Activated T-helper 1 cell treated with Interleukin-2 at 50 U/mL for 16 hours (primary cell): ENCODE measurements around the gene LIPA.
"Not testable (repeated sequence)": the region's sequence is repeated elsewhere in the genome, so short reads cannot be mapped to it uniquely, and the experiment has no call there.

ENCODE experiments used
- DNase-seq: peaks from one replicate; pipeline ENCODE4 v3.0.0-alpha.2; 2020; ENCODE audit warnings: low read depth

LIPA gene

DNA sequence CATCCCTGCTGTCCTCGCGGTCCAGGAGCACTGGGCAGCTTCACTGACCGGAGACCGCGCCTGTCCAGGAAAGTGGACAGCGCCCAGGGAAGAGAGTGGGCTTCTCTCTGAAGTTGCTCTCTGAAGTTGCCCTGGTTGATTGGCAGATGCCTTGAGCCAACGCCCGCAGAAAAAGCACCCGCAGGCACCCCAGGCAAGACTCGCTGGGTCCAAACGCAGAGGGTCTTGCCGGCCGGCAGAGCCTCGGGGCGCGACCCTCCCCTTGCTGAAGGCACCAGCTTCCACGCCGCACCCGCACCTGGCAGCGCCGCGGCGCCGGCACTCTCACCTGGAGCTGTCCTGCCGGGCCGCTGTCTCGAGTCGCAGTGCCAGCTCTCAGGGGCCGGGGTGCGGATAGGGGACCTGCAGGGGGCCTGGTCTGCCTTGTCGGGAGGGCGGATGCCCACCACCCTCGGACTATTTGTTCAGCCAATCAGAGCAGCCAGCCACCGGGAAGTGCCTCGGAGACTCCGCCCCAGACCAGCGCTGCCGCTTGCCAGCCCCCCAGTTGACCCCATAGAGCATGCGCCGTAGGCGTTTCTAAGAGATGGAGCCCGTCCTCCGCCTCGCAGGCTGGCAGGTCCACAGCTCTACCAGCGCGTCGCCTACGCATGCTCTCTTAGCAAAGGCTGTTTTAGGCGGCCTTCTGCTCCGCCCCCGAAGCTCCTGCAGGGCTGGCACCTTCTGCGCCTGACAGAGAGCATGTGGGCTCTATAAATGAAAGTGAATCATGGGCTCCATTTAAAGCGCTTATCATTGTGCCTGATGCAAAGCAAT is at the start of gene LIPA:
Gene LIPA, minus strand, starts transcription at position 367 of the 816 bp plus-strand sequence. CDS start 4,127 bp downstream, outside the sequence.
- DNase-seq = peak; percentile 91

DNA sequence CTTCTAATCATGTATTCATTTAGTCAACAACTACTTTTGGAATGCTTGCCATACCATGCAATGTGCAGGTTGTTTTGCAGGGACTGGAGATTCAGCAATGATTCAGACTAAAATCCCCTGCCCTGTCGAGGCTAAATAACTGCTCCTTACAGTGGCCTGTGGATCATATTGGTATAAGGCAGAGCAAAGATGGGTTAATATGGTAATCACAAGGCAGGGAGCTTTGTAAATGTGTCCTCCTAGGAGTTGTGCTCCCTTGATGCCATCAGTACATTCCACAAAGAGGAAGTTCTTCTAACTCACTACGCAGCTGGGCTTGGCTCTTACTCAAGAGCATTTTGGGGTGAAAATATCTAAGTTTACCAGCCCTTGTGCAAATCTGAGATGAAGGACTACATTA is 49.7 kb upstream of the LIPA start:
- DNase-seq = no peak

DNA sequence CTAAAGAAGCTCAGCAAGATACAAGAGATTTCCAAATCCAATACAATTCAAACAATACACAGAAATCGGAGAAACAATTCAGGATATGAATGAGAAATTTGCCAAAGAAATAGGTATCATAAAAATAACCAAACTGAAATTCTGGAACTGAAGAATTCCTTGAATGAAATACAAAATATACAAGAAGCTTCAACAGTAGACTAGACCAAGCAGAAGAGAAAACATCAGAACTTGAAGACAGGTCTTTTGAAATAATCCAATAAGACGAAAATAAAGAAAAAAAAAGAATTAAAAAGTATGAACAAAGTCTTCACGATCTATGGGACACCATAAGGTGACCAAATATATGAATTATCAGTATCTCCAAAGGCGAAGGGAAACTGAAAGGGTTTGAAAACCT is 47.5 kb upstream of the LIPA start:
- no peak for DNase-seq

DNA sequence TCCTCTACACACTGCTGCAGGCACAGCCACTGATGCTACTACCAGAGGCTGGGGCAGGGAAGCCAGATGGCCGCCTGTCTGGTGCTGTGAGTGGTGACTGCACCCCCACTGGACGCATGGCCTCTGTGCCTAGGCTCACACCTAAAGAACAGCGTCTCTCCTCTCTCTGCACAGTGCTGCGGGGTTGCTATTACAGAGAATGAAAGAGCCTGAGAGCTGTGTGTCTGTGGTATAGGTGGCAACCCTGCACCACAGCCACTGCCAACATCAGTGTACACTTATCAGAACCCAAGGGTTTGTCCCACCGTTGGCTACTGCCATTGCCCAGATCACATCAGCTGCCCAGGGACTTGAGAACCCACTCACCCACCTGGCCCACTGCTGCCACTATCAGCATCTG is 46.2 kb upstream of the LIPA start:
- DNase-seq = no peak

DNA sequence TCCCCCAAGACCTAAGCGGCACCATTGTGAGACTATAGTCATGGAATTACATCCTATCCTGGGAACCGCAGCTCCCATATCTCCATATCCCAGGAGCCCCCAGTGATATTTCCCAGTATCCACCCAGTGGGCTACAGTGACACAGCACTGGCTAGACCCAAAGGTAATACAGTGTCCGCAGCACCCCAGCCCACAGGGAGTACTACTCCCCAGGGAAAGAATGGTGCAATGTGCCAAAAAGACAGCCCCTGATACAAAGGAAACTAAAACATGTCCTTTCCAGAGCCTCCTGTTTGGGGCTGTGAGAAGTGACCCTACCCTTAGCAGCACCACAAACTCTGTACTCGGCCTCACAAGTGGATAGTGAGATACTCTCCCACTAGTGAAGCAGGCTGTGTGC is 45.8 kb upstream of the LIPA start:
- DNase-seq = no peak

DNA sequence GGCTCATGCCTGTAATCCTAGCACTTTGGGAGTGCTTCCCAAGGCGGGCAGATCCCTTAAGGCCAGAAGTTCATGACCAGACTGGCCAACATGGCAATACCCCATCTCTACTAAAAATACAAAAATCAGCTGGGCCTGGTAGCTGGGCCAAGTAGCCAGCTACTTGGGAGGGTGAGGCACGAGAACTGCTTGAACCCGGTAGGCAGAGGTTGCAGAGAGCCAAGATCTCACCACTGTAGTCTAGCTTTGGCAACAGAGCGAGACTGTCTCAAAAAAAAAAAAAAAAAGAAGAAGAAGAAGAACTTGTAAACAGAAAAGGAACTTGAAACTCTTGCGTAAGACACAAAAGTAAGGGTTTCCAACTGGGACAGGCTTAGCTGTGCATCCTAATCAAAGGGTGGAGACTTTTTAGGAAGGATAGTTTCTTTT is 44.7 kb upstream of the LIPA start:
- no peak for DNase-seq

DNA sequence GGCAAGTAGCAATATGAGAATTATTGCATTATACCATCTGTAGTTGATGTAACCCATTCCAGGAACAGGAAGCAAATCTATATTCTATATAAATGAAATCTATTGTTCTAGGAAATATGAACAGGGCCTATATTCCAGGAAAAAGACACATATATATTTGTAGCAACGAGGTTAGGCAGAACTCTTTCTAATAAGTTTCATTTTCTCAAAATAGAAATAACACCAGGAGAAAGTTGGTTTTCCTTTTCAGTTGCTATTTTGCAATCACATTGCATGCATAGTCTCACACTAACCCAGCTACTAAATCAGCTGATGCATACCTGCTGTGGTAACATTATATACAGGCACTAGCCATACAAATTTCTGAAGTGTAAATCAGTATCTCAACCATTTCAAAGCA is 44.0 kb upstream of the LIPA start:
- no peak for DNase-seq

DNA sequence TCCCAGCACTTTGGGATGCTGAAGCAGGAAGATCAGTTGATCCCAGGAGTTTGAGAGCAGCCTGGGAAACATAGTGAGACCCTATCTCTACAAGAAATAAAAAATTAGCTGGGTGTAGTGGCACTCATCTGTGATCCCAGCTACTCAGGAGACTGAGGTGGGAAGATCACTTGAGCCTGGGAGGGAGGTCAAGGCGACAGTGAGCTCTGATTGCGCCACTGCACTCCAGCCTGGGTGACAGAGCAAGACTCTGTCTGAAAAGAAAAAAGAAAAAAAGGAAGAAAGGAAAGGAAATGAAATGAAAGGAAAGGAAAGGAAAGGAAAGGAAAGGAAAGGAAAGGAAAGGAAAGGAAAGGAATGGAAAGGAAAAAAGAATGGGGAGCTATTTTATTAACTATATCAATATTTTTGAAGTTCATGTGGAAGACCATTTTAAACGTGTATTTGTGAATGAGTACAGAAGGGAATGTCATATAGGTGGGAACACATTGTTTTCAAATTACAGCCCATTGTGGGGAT is 43.2 kb upstream of the LIPA start:
- no peak for DNase-seq

DNA sequence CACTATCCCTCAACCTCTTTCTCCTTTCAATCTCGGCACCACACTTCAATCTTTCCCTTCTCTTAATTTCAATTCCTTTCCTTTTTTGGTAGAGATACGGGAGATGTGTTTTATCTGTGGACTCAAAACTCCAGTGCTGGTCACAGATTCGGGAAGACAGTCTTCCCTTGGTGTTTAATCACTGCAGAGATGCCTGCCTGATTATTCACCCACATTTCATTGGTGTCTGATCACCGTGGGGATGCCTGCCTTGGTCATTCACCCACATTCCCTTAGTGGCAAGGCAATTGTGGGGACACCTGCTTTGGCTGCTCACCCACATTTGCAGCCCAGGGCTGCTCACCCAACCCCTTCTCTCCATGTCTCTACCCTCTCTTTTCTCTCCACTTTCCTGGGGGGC is 33.7 kb upstream of the LIPA start:
- DNase-seq = not testable (repeated sequence)

DNA sequence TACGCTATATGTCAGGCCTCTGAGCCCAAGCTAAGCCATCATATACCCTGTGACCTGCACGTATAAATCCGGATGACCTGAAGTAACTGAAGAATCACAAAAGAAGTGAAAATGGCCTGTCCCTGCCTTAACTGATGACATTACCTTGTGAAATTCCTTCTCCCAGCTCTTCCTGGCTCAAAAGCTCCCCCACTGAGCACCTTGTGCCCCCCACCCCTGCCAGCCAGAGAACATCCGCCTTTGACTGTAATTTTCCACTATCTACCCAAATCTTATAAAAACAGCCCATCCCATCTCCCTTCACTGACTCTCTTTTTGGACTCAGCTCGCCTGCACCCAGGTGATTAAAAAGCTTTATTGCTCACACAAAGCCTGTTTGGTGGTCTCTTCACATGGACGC is 33.1 kb upstream of the LIPA start:
- not testable (repeated sequence) for DNase-seq

DNA sequence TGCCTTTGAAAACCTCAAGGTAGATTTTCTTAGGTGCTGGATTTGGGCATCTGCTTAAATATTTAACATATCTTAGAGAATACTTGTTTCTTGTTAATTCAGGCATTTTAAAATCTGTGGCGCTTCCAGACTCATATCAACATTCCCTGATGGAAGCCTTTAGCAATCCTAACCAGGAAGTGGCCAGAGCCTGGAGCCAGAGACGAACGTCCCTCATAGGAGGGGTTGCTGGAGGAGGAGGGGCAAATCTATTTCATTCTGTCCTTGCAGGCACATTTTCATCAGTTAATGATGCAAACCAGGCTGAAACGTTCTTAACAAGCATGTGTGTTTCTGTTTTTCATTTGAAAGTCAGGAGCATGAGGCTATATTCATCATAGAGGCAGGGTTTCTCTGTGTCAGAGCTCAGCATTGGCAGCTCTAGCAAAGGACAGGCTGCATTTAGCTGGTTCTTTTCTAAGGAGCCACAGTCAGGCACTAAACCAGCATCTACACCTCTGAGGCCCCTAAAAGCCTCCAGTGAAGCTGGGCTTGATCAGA is 32.4 kb upstream of the LIPA start:
- DNase-seq = no peak

DNA sequence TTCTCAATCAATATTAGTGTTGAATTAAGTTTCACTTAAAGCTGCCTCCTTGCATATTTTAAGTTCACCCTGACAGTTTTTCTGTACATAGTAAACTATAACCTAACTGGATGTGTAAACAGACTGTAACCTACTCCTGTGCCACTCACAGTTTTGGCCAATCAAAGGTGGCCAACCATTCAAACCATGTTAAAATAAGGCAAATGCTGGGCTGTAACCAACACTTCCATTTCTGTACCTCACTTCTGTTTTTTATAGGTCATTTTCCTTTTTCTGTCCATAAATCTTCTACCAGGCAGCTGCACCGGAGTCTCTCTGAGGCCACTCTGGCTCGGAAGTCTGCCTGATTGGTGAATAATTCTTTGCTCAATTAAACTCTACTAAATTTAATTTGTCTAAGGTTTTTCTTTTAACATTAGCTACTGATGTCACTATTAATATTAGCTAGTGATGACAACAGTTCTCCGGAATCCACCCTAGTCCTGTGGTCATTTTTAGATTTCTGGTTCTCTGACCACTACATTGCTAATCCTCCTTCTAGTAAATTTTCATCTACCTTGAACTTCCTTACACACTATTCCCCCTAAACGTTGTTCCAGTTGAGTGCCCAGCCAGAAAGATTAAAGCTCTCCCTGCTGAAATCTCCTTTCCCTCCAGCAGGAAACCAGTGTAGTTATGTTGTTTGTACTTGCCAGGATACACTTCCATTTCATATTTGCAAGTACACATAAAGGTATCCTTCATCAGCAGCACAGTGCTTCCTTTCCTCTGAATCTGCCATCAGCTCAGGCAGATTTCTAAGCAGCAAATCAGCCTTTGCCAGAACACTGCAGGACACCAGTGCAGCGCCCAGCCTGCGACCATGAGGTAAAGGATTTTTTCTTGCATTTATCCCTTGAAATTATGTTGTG is 31.7 kb upstream of the LIPA start:
- no peak for DNase-seq

DNA sequence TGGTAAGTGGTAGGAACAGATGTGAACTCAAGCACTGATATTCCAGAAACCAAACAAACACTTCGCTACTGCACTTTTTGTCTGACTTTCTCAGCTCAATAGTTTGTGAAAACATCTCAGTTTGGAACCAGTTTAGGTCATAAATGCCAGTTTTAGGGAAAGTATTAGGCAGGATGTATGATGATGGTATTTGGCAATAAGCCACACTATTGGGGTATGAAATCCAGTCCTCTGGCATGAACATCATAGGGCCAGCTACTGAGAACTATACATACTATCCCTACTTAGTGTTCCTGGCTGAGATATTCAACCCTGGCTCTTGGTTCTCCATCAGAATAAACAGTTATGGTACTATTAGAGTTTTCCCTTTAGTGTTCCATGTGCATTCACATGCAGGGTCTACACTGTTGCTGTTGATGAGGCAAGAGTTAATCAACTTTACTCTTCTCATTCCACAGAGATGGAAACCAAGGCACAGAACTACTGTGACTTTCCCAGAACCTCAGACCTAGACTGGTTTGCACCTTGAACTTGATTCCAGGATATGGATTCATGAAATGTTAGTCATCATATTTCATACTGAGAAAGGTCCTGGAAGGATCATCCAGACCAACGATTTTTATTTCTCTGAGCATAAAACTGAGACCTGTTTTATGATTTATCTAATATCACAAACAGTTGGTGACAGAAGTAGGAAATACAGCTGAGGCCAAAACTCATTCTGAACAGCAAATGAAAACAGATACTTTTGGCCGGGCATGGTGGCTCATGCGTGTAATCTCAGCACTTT is 30.2 kb upstream of the LIPA start:
- DNase-seq = no peak

DNA sequence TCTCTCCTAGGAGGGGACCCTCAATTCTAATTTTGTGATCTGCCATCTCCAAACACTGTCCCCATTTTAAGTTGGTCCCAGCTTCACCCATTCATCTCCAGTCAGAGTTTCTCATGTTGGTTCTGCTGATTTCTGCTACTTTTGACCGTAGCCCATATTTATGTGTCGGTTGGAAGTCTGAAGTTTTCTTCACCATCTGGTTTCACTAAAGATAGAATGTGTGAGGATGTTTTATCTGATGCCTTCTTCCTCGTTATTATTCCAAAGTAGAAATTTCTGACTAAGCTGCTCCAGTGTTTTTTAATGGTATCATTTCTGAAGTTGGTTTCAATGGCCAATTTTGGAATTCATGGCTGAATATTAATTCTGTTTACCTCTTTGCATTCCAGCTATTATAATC is 28.9 kb upstream of the LIPA start:
- no peak for DNase-seq

DNA sequence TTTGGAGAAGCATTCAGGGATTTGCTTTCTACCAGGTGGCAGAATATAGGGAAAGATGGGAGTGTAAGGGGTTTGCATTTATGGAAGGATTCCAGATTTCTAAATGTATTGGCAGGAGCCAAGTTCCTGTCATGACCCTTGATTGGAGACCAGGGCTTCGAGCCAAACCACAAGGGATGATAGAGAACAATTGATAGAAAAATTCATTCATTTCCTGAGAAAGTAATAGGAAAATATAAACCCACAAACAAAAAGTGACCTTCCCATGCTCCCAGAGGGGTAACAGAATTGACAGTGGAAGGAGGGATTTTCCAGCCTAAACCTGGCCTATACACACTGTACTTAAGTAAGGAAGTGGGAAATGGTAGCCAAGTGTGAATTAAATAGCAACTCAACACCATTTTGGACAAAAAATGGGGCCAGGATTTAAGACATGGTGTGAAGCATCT is 27.9 kb upstream of the LIPA start:
- DNase-seq = no peak

DNA sequence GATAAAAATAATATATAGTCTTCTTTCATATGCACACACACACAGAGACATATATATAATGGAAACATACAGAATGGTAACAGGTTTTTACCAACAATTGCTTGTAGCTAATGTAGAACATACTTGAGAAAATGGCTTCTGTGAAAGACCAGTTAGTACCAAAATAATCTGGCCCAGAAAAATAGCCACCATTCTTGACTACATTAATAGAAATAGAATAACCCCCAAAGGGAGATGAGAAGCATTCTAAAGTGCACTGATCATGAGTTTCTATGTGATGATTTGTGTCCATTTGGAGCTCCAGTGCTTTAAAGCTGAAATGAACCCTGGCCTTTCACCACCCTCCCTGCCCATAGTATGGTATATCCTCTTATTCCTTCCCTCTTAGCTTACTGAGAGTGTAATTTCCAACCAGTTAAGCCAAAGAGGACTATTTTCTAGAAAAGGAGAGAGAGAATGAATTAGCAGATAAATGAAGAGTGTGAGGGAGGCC is 27.4 kb upstream of the LIPA start:
- DNase-seq = no peak

DNA sequence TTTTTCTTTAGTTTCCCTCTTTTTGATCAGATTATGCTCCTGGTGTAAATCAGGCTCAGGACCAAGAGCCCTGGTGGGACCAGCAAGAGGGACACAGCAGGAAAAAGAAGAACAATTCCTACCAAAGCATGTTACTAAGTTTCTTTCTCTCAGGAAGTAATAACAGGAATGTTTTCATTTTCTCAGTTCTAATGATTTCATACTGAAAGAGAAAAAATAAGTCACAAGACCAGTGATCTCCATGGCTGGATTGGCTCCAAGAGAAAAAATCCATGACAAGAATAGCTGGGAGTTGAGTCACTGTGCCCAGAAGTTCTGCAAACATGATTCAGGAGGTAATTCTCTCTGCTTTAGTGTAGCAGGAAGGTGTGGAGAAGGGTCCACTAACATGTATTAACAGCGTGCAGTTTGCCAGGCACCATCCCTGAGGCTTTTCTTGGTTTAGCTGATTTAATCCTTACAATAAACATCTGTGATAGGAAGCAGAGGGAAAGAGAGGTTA is 26.5 kb upstream of the LIPA start:
- DNase-seq = no peak

DNA sequence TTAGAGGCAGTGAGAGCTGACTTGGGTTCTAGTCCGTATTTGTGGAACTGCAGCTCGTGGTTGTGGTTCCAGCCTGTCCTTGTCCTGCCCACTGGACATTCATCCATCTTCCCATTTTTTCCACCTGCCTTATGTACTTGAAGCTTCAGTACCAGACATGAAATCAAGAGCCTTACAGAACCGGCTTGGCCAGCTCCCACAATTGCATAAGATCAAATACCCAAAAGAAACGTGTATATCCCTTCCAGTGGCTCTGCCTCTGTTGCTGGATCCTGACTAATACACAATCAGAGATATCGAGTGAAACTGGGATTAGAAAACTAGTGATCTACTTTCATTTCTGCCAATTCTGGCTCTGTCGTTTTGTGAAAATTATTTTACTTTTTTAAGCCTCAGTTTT is 23.8 kb upstream of the LIPA start:
- no peak for DNase-seq

DNA sequence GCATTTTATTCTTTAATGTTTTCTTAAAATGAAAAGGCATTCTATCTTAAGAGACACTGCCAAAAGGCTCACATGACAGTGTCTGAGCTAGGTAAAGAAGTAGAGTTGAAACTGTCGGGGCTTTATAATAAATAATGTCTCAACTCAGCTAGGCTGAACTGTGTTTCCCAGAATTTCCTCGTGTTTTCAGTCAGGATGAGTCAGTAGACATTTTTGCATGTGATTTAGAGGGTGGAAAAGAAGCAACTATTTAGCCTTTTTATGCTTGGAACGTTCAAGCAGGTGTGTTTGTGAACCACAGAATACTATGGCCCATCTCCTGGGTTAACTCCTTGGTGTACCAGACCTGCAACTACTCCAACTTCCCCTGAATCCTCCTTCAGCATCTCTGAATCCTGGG is 23.4 kb upstream of the LIPA start:
- DNase-seq = no peak

DNA sequence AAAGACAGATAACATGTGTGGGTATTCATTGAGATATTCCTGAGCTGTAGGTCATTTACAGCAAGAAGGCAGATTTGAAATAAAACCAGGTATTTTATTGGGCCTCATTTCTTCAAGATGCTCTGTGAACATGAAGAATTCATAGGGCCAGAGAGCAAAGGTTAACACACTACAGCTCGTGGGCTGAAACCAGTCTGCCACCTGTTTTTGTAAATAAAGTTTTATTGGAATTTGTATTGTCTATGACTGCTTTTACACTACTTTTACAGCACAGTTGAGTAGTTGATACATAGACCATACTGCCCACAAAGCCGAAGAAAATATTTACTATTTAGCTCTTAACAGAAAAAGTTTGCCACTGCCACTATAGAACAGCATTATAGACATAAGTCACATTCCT is 22.1 kb upstream of the LIPA start:
- no peak for DNase-seq

DNA sequence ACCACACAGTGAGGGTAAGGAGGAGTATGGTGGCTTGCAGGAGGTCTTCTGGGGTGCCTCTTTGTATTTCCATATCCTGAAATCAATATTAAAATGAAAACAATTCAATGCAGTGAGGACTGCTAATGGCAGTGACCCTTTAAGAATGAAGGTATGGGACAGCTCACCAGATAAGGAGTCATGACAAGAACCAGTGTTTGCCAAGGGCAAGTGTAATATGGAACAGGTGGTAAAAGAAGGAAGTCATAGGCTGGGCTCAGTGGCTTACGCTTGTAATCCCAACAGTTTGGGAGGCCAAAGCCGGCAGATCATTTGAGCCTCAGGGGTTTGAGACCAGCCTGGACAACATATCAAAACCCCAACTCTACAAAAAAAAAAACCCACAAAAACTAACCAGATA is 20.0 kb upstream of the LIPA start:
- no peak for DNase-seq

DNA sequence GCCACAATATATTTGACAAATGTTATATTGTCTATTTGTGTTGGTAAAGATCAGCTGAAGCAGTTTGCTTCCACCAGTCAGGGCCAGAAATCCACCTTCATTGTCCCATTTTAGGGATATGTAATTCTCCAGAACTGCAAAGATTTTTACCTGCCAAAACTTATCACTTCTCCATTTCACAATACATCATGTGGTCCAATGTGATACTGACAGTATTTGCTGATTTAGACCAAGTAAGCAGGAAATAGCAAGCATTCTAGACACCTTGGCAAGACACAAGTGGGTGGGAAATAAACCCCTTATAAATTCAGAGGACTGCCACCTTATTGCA is 18.5 kb upstream of the LIPA start:
- DNase-seq = no peak
